HEK293 (cell line): Measurements from ENCODE around the gene LRP5.

Experiments
- CTCF ChIA-PET: fragments of 350-600 bp; formaldehyde crosslinking; extraction: SDS; loops from one replicate; lab custom pipeline; 2021; ENCODE audit warnings: antibody characterized with exemption; lab: Yijun Ruan, JAX
- POLR2A ChIA-PET: fragments of 300-600 bp; formaldehyde crosslinking; extraction: SDS; loops from one replicate; lab custom pipeline; 2020; ENCODE audit warnings: antibody characterized with exemption, inconsistent platforms; lab: Yijun Ruan, JAX
- H3K27ac ChIP-seq: fragments of 200-500 bp; sonication (Bioruptor generic); 2 replicates; pipeline ENCODE4 v1.5.1; 2014; ENCODE audit warnings: low read depth, low read length, control low read depth, inconsistent platforms; ENCODE audit errors: extremely low read depth
- H3K36me3 ChIP-seq, 2 experiments: fragments of 200-500 bp in 1 of 2; sonication (Bioruptor generic) in 1 of 2; 1 replicate in 1 of 2; 2 replicates in 1 of 2; pipeline ENCODE4 v1.5.1; 2014 to 2017; ENCODE audit warnings: inconsistent platforms in 2 of 2, low read length in 2 of 2; ENCODE audit not compliant: control insufficient read depth in 2 of 2, insufficient read depth in 1 of 2
- H3K4me1 ChIP-seq: fragments of 200-500 bp; sonication (Bioruptor generic); 2 replicates; pipeline ENCODE4 v1.5.1; 2014; ENCODE audit warnings: mild to moderate bottlenecking, low read length, inconsistent platforms; ENCODE audit not compliant: control insufficient read depth, insufficient read depth
- H3K4me3 ChIP-seq: 2 replicates; pipeline ENCODE4 v1.5.1; 2011; ENCODE audit warnings: low read depth, mild to moderate bottlenecking, control low read depth, low read length, moderate library complexity
- H3K9me3 ChIP-seq: fragments of 200-500 bp; sonication (Bioruptor generic); 2 replicates; pipeline ENCODE4 v1.5.1; 2014; ENCODE audit warnings: low read depth, low read length, inconsistent platforms; ENCODE audit not compliant: control insufficient read depth, insufficient read depth
- SCRT2 ChIP-seq: fragments of 450-650 bp; formaldehyde crosslinking; IDR thresholded peaks from 2 replicates; pipeline ENCODE4 v1.5.1; 2016; ENCODE audit warnings: missing biosample characterization, missing genetic modification characterization
- SP7 ChIP-seq: fragments of 450-650 bp; formaldehyde crosslinking; IDR thresholded peaks from 2 replicates; pipeline ENCODE4 v1.5.1; 2016; ENCODE audit warnings: missing biosample characterization, missing genetic modification characterization
- ZNF18 ChIP-seq: fragments of 450-650 bp; formaldehyde crosslinking; IDR thresholded peaks from 2 replicates; pipeline ENCODE4 v1.5.1; 2016; ENCODE audit warnings: missing biosample characterization, missing genetic modification characterization
- ZNF19 ChIP-seq: fragments of 450-650 bp; formaldehyde crosslinking; IDR thresholded peaks from 2 replicates; pipeline ENCODE4; 2016; ENCODE audit warnings: missing biosample characterization, missing genetic modification characterization, low read depth
- ZNF223 ChIP-seq: fragments of 450-650 bp; formaldehyde crosslinking; IDR thresholded peaks from 2 replicates; pipeline ENCODE4 v1.5.1; 2016; ENCODE audit warnings: missing biosample characterization, missing genetic modification characterization
- ZNF324 ChIP-seq: fragments of 450-650 bp; formaldehyde crosslinking; IDR thresholded peaks from 2 replicates; pipeline ENCODE4 v1.5.1; 2016; ENCODE audit warnings: missing biosample characterization, missing genetic modification characterization
- ZNF416 ChIP-seq: fragments of 450-650 bp; formaldehyde crosslinking; IDR thresholded peaks from 2 replicates; pipeline ENCODE4 v1.5.1; 2016; ENCODE audit warnings: missing biosample characterization, missing genetic modification characterization
- ZNF449 ChIP-seq: fragments of 450-650 bp; formaldehyde crosslinking; IDR thresholded peaks from 2 replicates; pipeline ENCODE4 v1.5.1; 2017; ENCODE audit warnings: missing biosample characterization, mild to moderate bottlenecking, missing genetic modification characterization, moderate library complexity
- ZNF548 ChIP-seq: fragments of 450-650 bp; formaldehyde crosslinking; IDR thresholded peaks from 2 replicates; pipeline ENCODE4 v1.5.1; 2016; ENCODE audit warnings: missing biosample characterization, missing genetic modification characterization
- ZNF555 ChIP-seq: fragments of 450-650 bp; formaldehyde crosslinking; conservative IDR thresholded peaks from 2 replicates; pipeline ENCODE4 v1.5.1; 2017; ENCODE audit warnings: missing biosample characterization, mild to moderate bottlenecking, missing genetic modification characterization, inconsistent platforms
- ZNF560 ChIP-seq: fragments of 450-650 bp; formaldehyde crosslinking; IDR thresholded peaks from 2 replicates; pipeline ENCODE4 v1.5.1; 2017; ENCODE audit warnings: missing biosample characterization, missing genetic modification characterization, borderline replicate concordance
- ZNF561 ChIP-seq: fragments of 450-650 bp; IDR thresholded peaks from 2 replicates; pipeline ENCODE4 v1.5.1; 2018; ENCODE audit warnings: missing biosample characterization, missing genetic modification characterization, borderline replicate concordance
- ZNF658 ChIP-seq: fragments of 450-650 bp; formaldehyde crosslinking; IDR thresholded peaks from 2 replicates; pipeline ENCODE4; 2016; ENCODE audit warnings: missing biosample characterization, missing genetic modification characterization
- ZNF677 ChIP-seq: fragments of 450-650 bp; IDR thresholded peaks from 2 replicates; pipeline ENCODE4 v1.5.0; 2018; ENCODE audit warnings: missing biosample characterization, mild to moderate bottlenecking, missing genetic modification characterization, moderate library complexity
- ZNF785 ChIP-seq: fragments of 450-650 bp; formaldehyde crosslinking; IDR thresholded peaks from 2 replicates; pipeline ENCODE4 v1.5.1; 2016; ENCODE audit warnings: missing biosample characterization, missing genetic modification characterization
- ZNF792 ChIP-seq: fragments of 450-650 bp; formaldehyde crosslinking; IDR thresholded peaks from 2 replicates; pipeline ENCODE4 v1.5.1; 2016; ENCODE audit warnings: missing biosample characterization, missing genetic modification characterization
- ZSCAN18 ChIP-seq: fragments of 450-650 bp; formaldehyde crosslinking; IDR thresholded peaks from 2 replicates; pipeline ENCODE4 v1.5.1; 2016; ENCODE audit warnings: missing biosample characterization, missing genetic modification characterization
- TF ChIP-seq, protein P1 (sequence below): fragments of 450-650 bp; formaldehyde crosslinking; IDR thresholded peaks from 2 replicates; pipeline ENCODE4 v1.5.1; 2016; ENCODE audit warnings: missing biosample characterization, missing genetic modification characterization
- TF ChIP-seq, protein P2 (sequence below): fragments of 450-650 bp; formaldehyde crosslinking; IDR thresholded peaks from 2 replicates; pipeline ENCODE4 v1.5.1; 2017; ENCODE audit warnings: missing biosample characterization, missing genetic modification characterization

Gene LRP5

GRCh38 chr11:68334923-68335322 is 22.5 kb downstream of the LRP5 start:
- ChIA-PET CTCF (no interaction called here), POLR2A (no interaction called here)
- no peak overlapping the region for H3K4me3 ChIP-seq
- H3K9me3 ChIP-seq = no peaks in the 10 kb centered on the region
- TF ChIP-seq ZNF555 (tag by site-specific recombination) (peak; percentile 16; the same call in 1 of the 2 replicates), ZNF18 (tag by site-specific recombination) (no peak)
- no peak overlapping the region for H3K27ac ChIP-seq
- H3K4me1 ChIP-seq = no peaks in the 10 kb centered on the region
- H3K36me3 ChIP-seq = no peaks in the 10 kb centered on the region

DNA sequence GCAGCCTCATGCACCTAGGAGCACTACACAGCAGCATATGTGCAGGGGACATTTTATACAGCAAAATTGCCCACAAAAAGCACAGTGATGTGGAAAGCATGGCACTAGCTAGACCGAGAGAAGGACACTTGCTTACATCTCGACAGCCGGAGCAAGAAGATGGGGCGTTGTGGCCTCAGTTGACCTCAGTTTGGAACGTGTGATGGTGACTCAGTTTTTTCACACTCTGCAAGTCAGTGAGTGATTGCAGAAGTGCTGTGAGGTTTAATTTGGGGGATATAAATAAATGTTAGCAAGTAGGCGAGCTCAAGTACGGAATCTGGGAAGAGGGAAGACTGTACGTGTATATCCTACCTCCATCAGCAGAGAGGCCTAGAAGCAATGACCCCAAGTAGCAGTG is 23.3 kb downstream of the LRP5 start:
- ChIA-PET POLR2A (no interaction called here), CTCF (interaction anchor here (0.6 kb wide), 1 partner anchor 8 kb away, joined by 3 read pairs; no protein-coding TSS in a partner anchor)
- Histone ChIP-seq H3K4me3 (no peak overlapping the region), H3K27ac (no peak overlapping the region), H3K4me1 (0 out of 2 replicates have a peak, but pooled peaks cover 1% of the 10 kb centered on the region), H3K9me3 (no peaks in the 10 kb centered on the region), H3K36me3 (no peaks in the 10 kb centered on the region)
- TF ChIP-seq SCRT2 (tag by site-specific recombination) (no peak), ZNF677 (tag by site-specific recombination) (no peak), ZNF416 (no peak), ZNF561 (tag by site-specific recombination) (no peak), SP7 (tag by site-specific recombination) (no peak), ZNF785 (tag by site-specific recombination) (no peak), ZNF560 (tag by site-specific recombination) (no peak), ZNF449 (tag by site-specific recombination) (no peak), ZNF658 (tag by site-specific recombination) (no peak), ZSCAN18 (tag by site-specific recombination) (no peak), ZNF548 (no peak), ZNF324 (tag by site-specific recombination) (no peak), ZNF19 (tag by site-specific recombination) (no peak), ZNF792 (tag by site-specific recombination) (no peak), ZNF223 (no peak)
- TF ChIP-seq, protein P1, sequence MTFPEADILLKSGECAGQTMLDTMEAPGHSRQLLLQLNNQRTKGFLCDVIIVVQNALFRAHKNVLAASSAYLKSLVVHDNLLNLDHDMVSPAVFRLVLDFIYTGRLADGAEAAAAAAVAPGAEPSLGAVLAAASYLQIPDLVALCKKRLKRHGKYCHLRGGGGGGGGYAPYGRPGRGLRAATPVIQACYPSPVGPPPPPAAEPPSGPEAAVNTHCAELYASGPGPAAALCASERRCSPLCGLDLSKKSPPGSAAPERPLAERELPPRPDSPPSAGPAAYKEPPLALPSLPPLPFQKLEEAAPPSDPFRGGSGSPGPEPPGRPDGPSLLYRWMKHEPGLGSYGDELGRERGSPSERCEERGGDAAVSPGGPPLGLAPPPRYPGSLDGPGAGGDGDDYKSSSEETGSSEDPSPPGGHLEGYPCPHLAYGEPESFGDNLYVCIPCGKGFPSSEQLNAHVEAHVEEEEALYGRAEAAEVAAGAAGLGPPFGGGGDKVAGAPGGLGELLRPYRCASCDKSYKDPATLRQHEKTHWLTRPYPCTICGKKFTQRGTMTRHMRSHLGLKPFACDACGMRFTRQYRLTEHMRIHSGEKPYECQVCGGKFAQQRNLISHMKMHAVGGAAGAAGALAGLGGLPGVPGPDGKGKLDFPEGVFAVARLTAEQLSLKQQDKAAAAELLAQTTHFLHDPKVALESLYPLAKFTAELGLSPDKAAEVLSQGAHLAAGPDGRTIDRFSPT (tag by site-specific recombination) = no peak
- TF ChIP-seq, protein P2, sequence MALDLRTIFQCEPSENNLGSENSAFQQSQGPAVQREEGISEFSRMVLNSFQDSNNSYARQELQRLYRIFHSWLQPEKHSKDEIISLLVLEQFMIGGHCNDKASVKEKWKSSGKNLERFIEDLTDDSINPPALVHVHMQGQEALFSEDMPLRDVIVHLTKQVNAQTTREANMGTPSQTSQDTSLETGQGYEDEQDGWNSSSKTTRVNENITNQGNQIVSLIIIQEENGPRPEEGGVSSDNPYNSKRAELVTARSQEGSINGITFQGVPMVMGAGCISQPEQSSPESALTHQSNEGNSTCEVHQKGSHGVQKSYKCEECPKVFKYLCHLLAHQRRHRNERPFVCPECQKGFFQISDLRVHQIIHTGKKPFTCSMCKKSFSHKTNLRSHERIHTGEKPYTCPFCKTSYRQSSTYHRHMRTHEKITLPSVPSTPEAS (tag by site-specific recombination) = no peak
